ENCODE measurements around the gene FAM222A. TPM values are rescaled to one million over a fixed set of nuclear protein-coding genes. Genes with fewer than 3 reads are reported as not detected.

The FAM222A gene
- total RNA-seq, 2 experiments from 2014 or later = 0.76 to 1.0 TPM

DNA sequence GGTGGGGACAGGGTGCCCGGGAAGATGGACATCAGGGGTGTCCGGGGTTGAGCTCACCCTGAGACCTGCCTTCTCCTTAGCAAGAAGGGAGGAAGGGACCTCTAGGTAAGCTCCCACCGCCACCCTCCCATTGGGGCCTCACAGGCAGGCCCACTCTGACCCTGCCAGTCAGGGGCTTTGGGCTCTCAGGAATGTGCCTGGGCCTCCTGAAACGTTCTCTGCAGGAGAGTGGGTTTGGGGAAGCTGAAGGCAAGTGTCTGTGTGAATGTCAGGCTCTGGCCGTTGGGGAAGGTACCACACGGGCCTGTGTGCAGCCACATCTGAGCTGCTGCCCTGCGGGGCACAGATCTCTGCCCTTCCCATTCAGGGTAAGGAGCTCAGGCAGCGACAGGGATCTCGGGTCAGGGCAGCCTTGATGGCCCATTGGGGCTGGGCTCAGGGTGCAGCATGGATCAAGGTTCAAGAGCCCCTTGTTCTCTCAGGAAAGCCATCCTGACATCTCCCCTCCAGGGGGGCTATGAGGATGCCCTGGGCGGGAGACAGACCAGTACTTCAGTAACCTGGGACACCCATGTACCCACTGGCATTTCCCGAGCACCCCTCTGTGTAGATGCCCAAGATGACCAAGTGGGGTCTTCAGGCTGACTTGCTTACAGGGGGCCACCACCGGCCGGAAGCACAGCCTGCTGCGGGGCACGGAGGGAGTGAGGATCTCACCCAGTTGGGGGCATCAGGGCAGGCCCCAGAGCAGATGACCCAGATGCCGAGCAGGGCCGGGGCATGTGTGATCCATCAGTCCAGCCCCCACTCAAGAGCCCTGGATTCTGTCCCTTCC is 29.7 kb downstream of the FAM222A start:
- no peak overlapping the region for H3K4me3 Mint-ChIP-seq
- H3K9me3 Mint-ChIP-seq = no peaks in the 10 kb centered on the region

DNA sequence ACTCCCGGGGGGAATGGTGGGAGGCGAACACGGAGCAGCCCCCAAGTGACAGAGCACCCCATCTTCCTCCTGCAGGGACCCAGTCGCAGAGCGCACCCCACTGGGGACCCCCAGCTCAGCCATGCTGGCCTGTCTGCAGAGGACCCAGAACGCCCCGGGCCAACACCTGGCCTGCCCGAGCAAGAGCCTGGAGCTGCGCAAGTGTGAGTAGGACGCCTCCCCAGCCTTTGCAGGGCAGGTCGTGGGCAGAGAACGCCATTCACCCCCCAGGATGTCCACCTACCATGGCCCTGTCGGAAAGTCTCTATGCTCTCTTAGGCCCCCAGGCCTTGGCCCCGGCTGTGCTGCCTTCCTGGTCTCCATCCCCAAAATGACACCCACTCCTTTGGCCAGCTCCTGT is 30.4 kb downstream of the FAM222A start:
- CTCF ChIA-PET = no interaction called here
- TF ChIP-seq, protein P1, sequence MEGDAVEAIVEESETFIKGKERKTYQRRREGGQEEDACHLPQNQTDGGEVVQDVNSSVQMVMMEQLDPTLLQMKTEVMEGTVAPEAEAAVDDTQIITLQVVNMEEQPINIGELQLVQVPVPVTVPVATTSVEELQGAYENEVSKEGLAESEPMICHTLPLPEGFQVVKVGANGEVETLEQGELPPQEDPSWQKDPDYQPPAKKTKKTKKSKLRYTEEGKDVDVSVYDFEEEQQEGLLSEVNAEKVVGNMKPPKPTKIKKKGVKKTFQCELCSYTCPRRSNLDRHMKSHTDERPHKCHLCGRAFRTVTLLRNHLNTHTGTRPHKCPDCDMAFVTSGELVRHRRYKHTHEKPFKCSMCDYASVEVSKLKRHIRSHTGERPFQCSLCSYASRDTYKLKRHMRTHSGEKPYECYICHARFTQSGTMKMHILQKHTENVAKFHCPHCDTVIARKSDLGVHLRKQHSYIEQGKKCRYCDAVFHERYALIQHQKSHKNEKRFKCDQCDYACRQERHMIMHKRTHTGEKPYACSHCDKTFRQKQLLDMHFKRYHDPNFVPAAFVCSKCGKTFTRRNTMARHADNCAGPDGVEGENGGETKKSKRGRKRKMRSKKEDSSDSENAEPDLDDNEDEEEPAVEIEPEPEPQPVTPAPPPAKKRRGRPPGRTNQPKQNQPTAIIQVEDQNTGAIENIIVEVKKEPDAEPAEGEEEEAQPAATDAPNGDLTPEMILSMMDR (IDR thresholded peaks at IDR 0.05) = no peak
- DNase-seq = no peak
- Mint-ChIP-seq H3K27ac (no peak overlapping the region), H3K27me3 (no peaks in the 10 kb centered on the region), H3K36me3 (ENCODE audit: low read depth) (no peaks in the 10 kb centered on the region), H3K4me3 (no peak overlapping the region), H3K9me3 (no peaks in the 10 kb centered on the region), H3K4me1 (ENCODE audit: low read depth) (no peaks in the 10 kb centered on the region)
- POLR2A ChIA-PET = no interaction called here
- no peak for ATAC-seq
- intact Hi-C loops (cut with micrococcal nuclease) = no loop called here

More for the DNA sequence above, 29.7 kb downstream of the FAM222A start:
- DNase-seq (no peak), ATAC-seq (no peak)
- Mint-ChIP-seq H3K36me3 (ENCODE audit: low read depth) (no peaks in the 10 kb centered on the region), H3K27ac (no peak overlapping the region), H3K27me3 (no peaks in the 10 kb centered on the region), H3K4me1 (ENCODE audit: low read depth) (no peaks in the 10 kb centered on the region)
- ChIA-PET CTCF (no interaction called here), POLR2A (no interaction called here)
- TF ChIP-seq, protein P1 (IDR thresholded peaks at IDR 0.05) = no peak
- intact Hi-C loops (cut with micrococcal nuclease) = no loop called here

DNA sequence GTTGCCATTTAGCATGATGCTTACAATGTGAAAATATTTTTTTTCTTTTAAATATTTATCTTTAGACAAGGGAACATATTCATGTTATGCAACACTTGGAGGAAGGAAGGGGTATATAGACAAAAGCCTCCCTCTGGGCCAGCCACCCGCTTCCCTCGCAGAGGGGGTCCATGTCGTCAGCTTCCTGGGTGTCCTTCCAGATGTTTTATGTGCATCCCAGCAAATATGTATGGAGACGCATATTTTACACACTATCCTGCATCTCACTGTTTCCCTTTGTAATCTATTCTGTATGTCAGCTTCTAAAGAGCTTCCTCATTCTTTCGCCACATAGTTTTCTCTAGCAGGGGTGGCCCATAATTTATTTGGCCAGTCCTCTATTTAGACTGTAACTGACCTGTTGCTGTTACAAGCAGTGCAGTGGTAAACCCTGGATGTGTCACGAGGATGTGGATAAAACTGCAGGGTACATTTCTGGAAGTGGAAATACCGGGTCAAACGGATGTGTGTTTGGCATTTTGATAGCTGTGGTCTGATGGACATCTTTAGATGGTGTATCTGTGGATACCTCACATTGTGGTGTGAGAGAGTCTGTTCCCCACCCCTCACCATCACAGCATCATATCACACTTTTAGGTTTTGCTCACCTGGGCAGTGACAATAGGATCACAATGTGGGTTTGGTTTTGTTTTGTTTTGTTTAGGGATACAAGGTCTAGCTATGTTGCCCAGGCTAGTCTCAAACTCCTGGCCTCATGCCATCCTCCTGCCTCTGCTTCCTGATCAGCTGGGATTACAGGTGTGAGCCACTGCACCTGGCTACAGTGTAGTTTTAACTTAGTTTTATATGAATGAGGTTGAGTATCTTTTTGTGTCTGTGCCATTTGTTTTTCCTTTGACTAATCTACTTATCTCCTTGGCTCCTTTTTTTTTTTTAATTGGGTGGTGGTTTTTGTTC is 31.6 kb downstream of the FAM222A start:
- Mint-ChIP-seq H3K4me1 (ENCODE audit: low read depth) (no peaks in the 10 kb centered on the region), H3K36me3 (ENCODE audit: low read depth) (no peaks in the 10 kb centered on the region), H3K27me3 (no peaks in the 10 kb centered on the region), H3K9me3 (no peaks in the 10 kb centered on the region), H3K4me3 (no peak overlapping the region), H3K27ac (no peak overlapping the region)
- intact Hi-C loops (cut with micrococcal nuclease) = no loop called here
- DNase-seq = no peak
- TF ChIP-seq, protein P1 (IDR thresholded peaks at IDR 0.05) = no peak
- no peak for ATAC-seq
- ChIA-PET CTCF (no interaction called here), POLR2A (no interaction called here)

DNA sequence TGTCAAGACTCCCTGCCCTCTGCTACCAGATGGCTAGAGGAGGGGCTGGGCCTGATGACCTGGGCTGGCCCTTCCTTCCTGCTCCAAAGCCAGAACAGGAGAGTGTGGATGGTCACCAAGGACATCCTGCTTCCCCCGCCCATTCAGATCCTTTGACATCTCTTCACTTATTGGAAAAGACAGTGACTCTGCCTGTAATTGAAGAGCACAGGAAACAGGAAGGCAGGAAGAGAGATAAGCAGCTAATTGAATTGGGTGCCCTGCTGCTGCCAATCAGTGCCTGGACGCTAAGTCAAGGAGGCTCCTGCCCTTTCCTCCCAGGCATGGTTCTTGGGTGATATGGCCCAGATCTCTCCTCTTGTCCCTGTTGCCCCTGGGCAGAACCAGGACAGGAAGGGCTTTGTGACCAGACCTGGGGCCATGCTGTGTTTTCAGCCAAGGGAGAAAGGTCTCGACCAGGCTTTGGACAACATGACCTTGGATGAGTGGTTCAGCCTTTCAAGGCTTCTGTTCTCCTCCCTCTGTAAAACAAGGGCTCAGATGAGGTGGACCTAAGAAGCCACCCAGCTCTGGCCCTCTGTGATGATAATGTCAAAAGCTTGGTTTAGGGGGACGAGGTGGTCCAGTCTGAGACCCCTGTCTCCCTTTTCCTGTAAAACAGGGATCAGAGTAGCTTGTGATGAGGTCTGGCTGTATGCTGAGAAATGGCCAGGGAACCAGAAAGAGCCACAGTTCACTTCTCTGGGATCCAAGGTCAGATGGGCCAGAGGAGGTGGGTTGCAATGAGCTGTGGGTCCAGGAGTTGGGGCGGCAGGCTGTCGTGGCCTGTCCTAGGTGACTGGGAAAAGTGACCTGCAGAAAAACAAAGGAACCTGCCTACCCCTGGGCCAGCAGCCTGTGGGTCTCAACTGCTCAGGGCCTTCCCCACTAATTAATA is 38.8 kb downstream of the FAM222A start:
- DNase-seq = no peak
- H3K9me3 Mint-ChIP-seq = peaks cover 19% of the 10 kb centered on the region
- ChIA-PET POLR2A (no interaction called here), CTCF (interaction anchor here (1.1 kb wide), 1 partner anchor 13 kb away, joined by 3 read pairs; no protein-coding TSS in a partner anchor)
- peaks cover 3% of the 10 kb centered on the region for H3K27me3 Mint-ChIP-seq
- TF ChIP-seq, protein P1 (IDR thresholded peaks at IDR 0.05) = no peak
- ATAC-seq = no peak
- H3K27ac Mint-ChIP-seq = no peak overlapping the region
- H3K4me3 Mint-ChIP-seq = no peak overlapping the region
- intact Hi-C loops (cut with micrococcal nuclease) = no loop called here
- peaks cover 15% of the 10 kb centered on the region for H3K36me3 Mint-ChIP-seq (ENCODE audit: low read depth)
- H3K4me1 Mint-ChIP-seq (ENCODE audit: low read depth) = no peaks in the 10 kb centered on the region

All from activated CD8-positive, alpha-beta T cell treated with anti-CD3 and anti-CD28 coated beads for 36 hours (primary cell).